ENCODE measurements around the gene KYAT1. TPM values are rescaled to one million over a fixed set of nuclear protein-coding genes. Genes with fewer than 3 reads are reported as not detected.
"Not testable (repeated sequence)": the region's sequence is repeated elsewhere in the genome, so short reads cannot be mapped to it uniquely, and the experiment has no call there.

KYAT1 gene
- total and polyA plus RNA-seq, 2 of the 13 experiments (the other 11 are each of a cell fraction or from before 2014, with no cell fraction given) = 9.2 to 46.5 TPM

DNA sequence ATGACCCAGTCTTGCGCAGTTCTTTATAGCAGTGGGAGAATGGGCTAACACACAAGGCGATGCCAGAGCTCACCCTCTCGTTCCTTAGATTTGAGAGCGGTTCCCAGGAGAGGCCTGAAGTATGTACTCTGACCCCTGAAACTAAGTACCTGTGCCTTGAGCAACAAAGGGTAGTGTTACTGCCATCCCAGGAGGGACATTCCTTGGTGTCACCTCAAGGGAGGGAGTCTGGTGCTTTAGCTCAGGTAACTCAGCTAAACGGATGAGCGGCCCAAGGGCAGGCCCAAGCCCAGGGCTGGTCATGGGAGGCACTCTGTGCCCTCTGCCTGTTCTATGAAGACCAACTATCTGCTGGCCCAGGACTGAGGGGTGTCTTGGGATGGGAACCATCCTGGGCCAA is 20.2 kb downstream of the KYAT1 start (continued):
- TF ChIP-seq CBX2 (IDR thresholded peaks at IDR 0.05; ENCODE audit: low read depth, low read length) = no peak
- TF ChIP-seq CBX2 (CRISPR knock-in tag; IDR thresholded peaks at IDR 0.05; ENCODE audit: low read depth) = no peak
- TF ChIP-seq RFXAP (CRISPR knock-in tag; IDR thresholded peaks at IDR 0.05; ENCODE audit: borderline replicate concordance) = no peak
- TF ChIP-seq STAG1 (CRISPR knock-in tag; IDR thresholded peaks at IDR 0.05) = no peak
- TF ChIP-seq ZNF10 (CRISPR knock-in tag; IDR thresholded peaks at IDR 0.05; ENCODE audit: borderline replicate concordance, low read depth) = no peak
- no peak for TF ChIP-seq ZNF33B (CRISPR knock-in tag; IDR thresholded peaks at IDR 0.05)

DNA sequence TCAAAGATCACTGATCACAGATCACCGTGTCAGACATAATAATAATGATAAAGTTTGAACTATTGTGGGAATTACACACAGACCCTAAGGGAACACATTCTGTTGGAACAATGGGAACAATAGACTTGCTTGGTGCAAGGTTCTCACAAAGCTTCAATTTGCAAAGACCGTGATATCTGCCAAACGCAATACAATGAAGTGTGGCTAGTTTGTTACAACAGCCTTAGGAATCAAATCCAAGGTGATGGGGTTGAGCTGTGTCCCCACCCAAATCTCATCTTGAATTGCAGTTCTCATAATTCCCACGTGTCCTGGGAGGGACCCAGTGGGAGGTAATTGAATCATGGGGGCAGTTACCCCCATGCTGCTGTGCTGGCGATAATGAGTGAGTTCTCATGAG is 20.8 kb downstream of the KYAT1 start:
- in situ Hi-C loops (cut with HindIII; ENCODE audit: extremely low pct_ligation_motif_present, low pct_unique_long_range_greater_than_20kb) = no loop called here
- H3K4me1 ChIP-seq (ENCODE audit: insufficient read depth, low read length) = peaks cover 56% of the 10 kb centered on the region

DNA sequence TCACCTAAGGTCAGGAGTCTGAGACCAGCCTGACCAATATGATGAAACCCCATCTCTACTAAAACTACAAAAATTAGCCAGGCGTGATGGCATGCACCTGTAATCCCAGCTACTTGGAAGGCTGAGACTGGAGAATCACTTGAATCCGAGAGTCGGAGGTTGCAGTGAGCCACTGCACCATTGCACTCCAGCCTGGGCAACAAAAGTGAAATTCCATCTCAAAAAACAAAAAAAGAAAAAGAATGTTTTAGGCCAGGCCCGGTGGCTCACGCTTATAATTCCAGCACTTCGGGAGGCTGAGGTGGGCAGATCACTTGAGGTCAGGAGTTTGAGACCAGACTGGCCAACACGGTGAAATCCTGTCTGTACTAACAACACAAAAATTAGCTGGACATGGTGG is 23.3 kb downstream of the KYAT1 start:
- H3K4me3 ChIP-seq (replicated peaks in 1 of 3; ENCODE audit: insufficient read depth in 1 of 3, low read depth in 2 of 3, low read length in 3 of 3); H3K9ac ChIP-seq (ENCODE audit: insufficient read depth, low read depth, low read length); H3K27ac ChIP-seq (ENCODE audit: extremely low read length, insufficient read depth, low read length); FAIRE-seq; H3K27me3 ChIP-seq (ENCODE audit: control insufficient read depth in 1 of 2, insufficient read depth in 2 of 2, low read length in 2 of 2); H3K9me3 ChIP-seq (ENCODE audit: low read length); CTCF ChIA-PET (ENCODE audit: low intra/inter-chr PET ratio, low total read pairs); H2AFZ ChIP-seq (ENCODE audit: low read length); ATAC-seq; DNase-seq (ENCODE audit: low spot score); H4K20me1 ChIP-seq (ENCODE audit: insufficient read depth, low read length); H3K36me3 ChIP-seq (replicated peaks in 1 of 2; ENCODE audit: control insufficient read depth in 1 of 2, insufficient read depth in 2 of 2, low read length in 2 of 2); BruUV-seq (replicated peaks); H3K4me2 ChIP-seq (ENCODE audit: low read depth, low read length); in situ Hi-C loops (cut with HindIII; ENCODE audit: extremely low pct_ligation_motif_present, low pct_unique_long_range_greater_than_20kb): not testable (repeated sequence)
- Histone ChIP-seq H3K4me1 (ENCODE audit: insufficient read depth, low read length) (peaks cover 52% of the 10 kb centered on the region), H3K79me2 (ENCODE audit: insufficient read depth, low read length) (peaks cover 50% of the 10 kb centered on the region)
- WGBS (ENCODE audit: low lambda C conversion rate) = 99% methylated on average over 7 of the region's 7 CpGs
- POLR2A ChIA-PET = interaction anchor here (1.0 kb wide), 1 partner anchor 17 kb away, joined by 3 read pairs; no protein-coding TSS in a partner anchor
- intact Hi-C loops (cut with micrococcal nuclease; ENCODE audit: unreplicated experiment) = loop anchor here (10.0 kb wide), 1 partner anchor 146 kb away; no protein-coding TSS in a partner anchor

More for the DNA sequence above, 20.8 kb downstream of the KYAT1 start:
- 100% methylated on average over 5 of the region's 5 CpGs for WGBS (ENCODE audit: low lambda C conversion rate)
- intact Hi-C loops (cut with micrococcal nuclease; ENCODE audit: unreplicated experiment) = no loop called here
- H2AFZ ChIP-seq (ENCODE audit: low read length) = no peak overlapping the region
- no TSS peak for BruUV-seq (replicated peaks)
- H3K4me3 ChIP-seq (replicated peaks in 1 of 3; ENCODE audit: insufficient read depth in 1 of 3, low read depth in 2 of 3, low read length in 3 of 3) = no peak overlapping the region
- DNase-seq (ENCODE audit: low spot score) (no peak), FAIRE-seq (no peak), ATAC-seq (no peak)
- H3K36me3 ChIP-seq (replicated peaks in 1 of 2; ENCODE audit: control insufficient read depth in 1 of 2, insufficient read depth in 2 of 2, low read length in 2 of 2) = no peaks in the 10 kb centered on the region; a peak in 1 of 5 replicates
- H3K4me2 ChIP-seq (ENCODE audit: low read depth, low read length) = no peak overlapping the region
- TF ChIP-seq HMG20A (CRISPR knock-in tag; IDR thresholded peaks at IDR 0.05; ENCODE audit: borderline replicate concordance) = no peak
- no peak overlapping the region for H3K9ac ChIP-seq (ENCODE audit: insufficient read depth, low read depth, low read length)
- H3K9me3 ChIP-seq (ENCODE audit: low read length) = no peaks in the 10 kb centered on the region
- no peak overlapping the region for H3K27ac ChIP-seq (ENCODE audit: extremely low read length, insufficient read depth, low read length)
- H3K27me3 ChIP-seq (ENCODE audit: control insufficient read depth in 1 of 2, insufficient read depth in 2 of 2, low read length in 2 of 2) = no peaks in the 10 kb centered on the region
- no peaks in the 10 kb centered on the region; the same call in 1 of the 2 replicates for H4K20me1 ChIP-seq (ENCODE audit: insufficient read depth, low read length)
- peaks cover 44% of the 10 kb centered on the region for H3K79me2 ChIP-seq (ENCODE audit: insufficient read depth, low read length)
- CTCF ChIA-PET (ENCODE audit: low intra/inter-chr PET ratio, low total read pairs) = no interaction called here
- POLR2A ChIA-PET = interaction anchor here (1.0 kb wide), 1 partner anchor 15 kb away, joined by 5 read pairs; no protein-coding TSS in a partner anchor

DNA sequence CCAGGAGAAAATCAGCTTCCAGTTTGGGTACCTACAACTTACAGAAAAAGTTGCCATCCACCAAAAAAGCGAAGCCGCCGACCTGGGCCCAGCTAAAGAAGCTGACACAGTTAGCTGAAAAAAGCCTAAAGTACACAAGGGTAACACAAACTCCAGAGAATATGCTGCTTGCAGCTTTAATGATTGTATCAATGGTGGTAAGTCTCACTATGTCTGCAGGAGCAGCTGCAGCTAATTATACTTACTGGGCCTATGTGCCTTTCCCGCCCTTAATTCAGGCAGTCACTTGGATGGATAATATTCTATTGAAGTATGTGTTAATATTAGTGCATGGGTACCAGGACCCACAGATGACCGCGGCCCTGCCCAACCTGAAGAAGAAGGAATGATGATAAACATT is 27.3 kb downstream of the KYAT1 start:
- H3K9me3 ChIP-seq (ENCODE audit: low read length); H3K9ac ChIP-seq (ENCODE audit: insufficient read depth, low read depth, low read length); H3K36me3 ChIP-seq (replicated peaks in 1 of 2; ENCODE audit: control insufficient read depth in 1 of 2, insufficient read depth in 2 of 2, low read length in 2 of 2); DNase-seq (ENCODE audit: low spot score); BruUV-seq (replicated peaks); H4K20me1 ChIP-seq (ENCODE audit: insufficient read depth, low read length); H3K27ac ChIP-seq (ENCODE audit: extremely low read length, insufficient read depth, low read length); FAIRE-seq; H3K4me3 ChIP-seq (replicated peaks in 1 of 3; ENCODE audit: insufficient read depth in 1 of 3, low read depth in 2 of 3, low read length in 3 of 3); ATAC-seq; H3K27me3 ChIP-seq (ENCODE audit: control insufficient read depth in 1 of 2, insufficient read depth in 2 of 2, low read length in 2 of 2); in situ Hi-C loops (cut with HindIII; ENCODE audit: extremely low pct_ligation_motif_present, low pct_unique_long_range_greater_than_20kb); CTCF ChIA-PET (ENCODE audit: low intra/inter-chr PET ratio, low total read pairs); H2AFZ ChIP-seq (ENCODE audit: low read length); H3K4me2 ChIP-seq (ENCODE audit: low read depth, low read length); POLR2A ChIA-PET: not testable (repeated sequence)
- Histone ChIP-seq H3K79me2 (ENCODE audit: insufficient read depth, low read length) (peaks cover 24% of the 10 kb centered on the region), H3K4me1 (ENCODE audit: insufficient read depth, low read length) (peaks cover 34% of the 10 kb centered on the region)
- intact Hi-C loops (cut with micrococcal nuclease; ENCODE audit: unreplicated experiment) = loop anchor here (10.0 kb wide), 1 partner anchor 150 kb away; no protein-coding TSS in a partner anchor
- WGBS (ENCODE audit: low lambda C conversion rate) = 94% methylated on average over 6 of the region's 6 CpGs
